ENCODE data around the gene MARCHF6. TPM values are rescaled to one million over a fixed set of nuclear protein-coding genes. Genes with fewer than 3 reads are reported as not detected.

The MARCHF6 gene
- polyA plus RNA-seq, 1 of the 3 experiments (the other 2 are of a cell fraction), result 52.4 TPM

DNA sequence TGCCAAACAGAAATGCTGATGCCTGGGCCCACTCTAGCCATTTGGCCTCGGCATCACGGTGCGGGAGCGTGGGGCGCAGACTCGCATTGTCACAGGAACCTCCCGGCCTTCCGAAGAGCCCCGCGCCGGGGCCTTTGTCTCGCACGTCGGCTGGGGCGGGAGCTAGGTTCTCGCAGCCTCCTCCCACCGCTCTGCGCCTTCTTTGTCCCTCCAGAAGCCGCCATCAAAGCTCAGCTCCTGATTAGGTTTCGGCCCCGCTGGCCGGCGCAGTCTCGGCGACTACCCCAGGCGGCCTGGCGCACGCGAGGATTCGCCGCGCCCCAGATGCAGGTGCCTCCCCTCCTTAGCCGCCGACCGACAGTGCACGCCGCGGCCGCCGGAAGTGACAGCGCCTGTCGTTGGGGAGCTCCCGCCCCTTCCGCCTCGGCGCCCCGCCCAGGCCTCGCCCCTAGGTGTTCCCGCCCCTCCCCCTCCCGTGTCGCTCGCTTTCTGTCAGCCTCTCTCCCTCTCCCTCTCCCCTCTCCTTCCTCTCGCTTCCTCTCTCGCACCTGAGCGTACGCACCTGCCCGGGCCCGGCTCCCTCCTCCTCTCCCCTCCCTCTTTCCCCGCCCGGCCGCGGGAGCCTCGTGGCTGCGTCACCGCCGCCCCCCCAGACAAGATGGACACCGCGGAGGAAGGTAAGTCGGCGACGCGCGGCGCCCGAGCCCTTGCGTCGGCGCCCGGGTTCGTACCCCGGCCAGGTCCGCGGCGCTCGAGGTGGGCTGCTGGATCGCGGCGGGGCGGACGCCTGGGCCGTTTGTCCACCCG is at the start of gene MARCHF6 (continued):
- TF ChIP-seq, protein P1, sequence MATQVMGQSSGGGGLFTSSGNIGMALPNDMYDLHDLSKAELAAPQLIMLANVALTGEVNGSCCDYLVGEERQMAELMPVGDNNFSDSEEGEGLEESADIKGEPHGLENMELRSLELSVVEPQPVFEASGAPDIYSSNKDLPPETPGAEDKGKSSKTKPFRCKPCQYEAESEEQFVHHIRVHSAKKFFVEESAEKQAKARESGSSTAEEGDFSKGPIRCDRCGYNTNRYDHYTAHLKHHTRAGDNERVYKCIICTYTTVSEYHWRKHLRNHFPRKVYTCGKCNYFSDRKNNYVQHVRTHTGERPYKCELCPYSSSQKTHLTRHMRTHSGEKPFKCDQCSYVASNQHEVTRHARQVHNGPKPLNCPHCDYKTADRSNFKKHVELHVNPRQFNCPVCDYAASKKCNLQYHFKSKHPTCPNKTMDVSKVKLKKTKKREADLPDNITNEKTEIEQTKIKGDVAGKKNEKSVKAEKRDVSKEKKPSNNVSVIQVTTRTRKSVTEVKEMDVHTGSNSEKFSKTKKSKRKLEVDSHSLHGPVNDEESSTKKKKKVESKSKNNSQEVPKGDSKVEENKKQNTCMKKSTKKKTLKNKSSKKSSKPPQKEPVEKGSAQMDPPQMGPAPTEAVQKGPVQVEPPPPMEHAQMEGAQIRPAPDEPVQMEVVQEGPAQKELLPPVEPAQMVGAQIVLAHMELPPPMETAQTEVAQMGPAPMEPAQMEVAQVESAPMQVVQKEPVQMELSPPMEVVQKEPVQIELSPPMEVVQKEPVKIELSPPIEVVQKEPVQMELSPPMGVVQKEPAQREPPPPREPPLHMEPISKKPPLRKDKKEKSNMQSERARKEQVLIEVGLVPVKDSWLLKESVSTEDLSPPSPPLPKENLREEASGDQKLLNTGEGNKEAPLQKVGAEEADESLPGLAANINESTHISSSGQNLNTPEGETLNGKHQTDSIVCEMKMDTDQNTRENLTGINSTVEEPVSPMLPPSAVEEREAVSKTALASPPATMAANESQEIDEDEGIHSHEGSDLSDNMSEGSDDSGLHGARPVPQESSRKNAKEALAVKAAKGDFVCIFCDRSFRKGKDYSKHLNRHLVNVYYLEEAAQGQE (IDR thresholded peaks at IDR 0.05; ENCODE audit: low read depth, low read length), result no peak

DNA sequence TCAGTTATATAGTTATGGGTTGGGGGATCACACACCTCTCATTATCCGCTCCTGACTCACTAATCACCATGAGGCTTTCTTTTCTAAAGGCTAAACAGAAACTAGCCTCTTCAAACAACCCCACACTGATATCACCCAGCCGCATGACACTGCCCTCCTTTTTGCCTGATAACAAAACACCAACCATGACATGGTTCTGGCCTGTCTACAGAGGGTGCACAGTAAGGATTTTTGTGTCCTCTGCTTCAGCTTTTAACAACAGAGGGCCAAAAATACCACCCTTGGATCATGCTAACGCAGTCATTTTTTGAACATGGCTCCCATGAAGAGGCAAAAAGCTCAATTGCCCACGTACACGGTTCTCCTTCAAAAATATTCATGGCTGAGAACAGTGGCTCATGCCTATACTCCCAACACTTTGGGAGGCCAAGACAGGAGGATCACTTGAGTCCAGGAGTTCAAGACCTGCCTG is 49.8 kb upstream of the MARCHF6 start:
- Histone ChIP-seq H3K79me2 (ENCODE audit: insufficient read depth) (peaks cover 11% of the 10 kb centered on the region), H3K27ac (ENCODE audit: low read depth in 2 of 2, low read length in 1 of 2) (no peak overlapping the region), H2AFZ (ENCODE audit: low read depth) (no peak overlapping the region), H3K9ac (no peak overlapping the region), H3K9me3 (no peaks in the 10 kb centered on the region), H3K4me1 (ENCODE audit: control insufficient read depth in 1 of 2, insufficient read depth in 2 of 2, low read depth in 1 of 2, low read length in 1 of 2) (peaks cover 0 to 15% of the 10 kb centered on the region in 2 experiments; a peak in 1 of 4 replicates), H4K20me1 (ENCODE audit: insufficient read depth) (no peaks in the 10 kb centered on the region), H3K4me3 (ENCODE audit: low read depth in 2 of 2, low read length in 1 of 2) (no peak overlapping the region), H3K27me3 (ENCODE audit: insufficient read depth) (no peaks in the 10 kb centered on the region), H3K36me3 (replicated peaks in 1 of 2; ENCODE audit: control insufficient read depth in 1 of 2, insufficient read depth in 2 of 2, low read length in 1 of 2) (no peaks in the 10 kb centered on the region), H3F3A (replicated peaks; ENCODE audit: insufficient read depth) (no peaks in the 10 kb centered on the region), H3K9me2 (no peaks in the 10 kb centered on the region), H3K4me2 (no peak overlapping the region)
- POLR2A ChIA-PET, result no interaction called here
- DNase-seq, result no peak
- CTCF ChIA-PET, result interaction anchor here (2.1 kb wide), 1 partner anchor 324 kb away, joined by 6 read pairs; no protein-coding TSS in a partner anchor
- WGBS (ENCODE audit: low lambda C conversion rate), result 88% methylated on average over 5 of the region's 5 CpGs
- TF ChIP-seq, protein P2, sequence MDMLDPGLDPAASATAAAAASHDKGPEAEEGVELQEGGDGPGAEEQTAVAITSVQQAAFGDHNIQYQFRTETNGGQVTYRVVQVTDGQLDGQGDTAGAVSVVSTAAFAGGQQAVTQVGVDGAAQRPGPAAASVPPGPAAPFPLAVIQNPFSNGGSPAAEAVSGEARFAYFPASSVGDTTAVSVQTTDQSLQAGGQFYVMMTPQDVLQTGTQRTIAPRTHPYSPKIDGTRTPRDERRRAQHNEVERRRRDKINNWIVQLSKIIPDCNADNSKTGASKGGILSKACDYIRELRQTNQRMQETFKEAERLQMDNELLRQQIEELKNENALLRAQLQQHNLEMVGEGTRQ (IDR thresholded peaks at IDR 0.05; ENCODE audit: borderline replicate concordance, low read depth, low read length), result no peak

DNA sequence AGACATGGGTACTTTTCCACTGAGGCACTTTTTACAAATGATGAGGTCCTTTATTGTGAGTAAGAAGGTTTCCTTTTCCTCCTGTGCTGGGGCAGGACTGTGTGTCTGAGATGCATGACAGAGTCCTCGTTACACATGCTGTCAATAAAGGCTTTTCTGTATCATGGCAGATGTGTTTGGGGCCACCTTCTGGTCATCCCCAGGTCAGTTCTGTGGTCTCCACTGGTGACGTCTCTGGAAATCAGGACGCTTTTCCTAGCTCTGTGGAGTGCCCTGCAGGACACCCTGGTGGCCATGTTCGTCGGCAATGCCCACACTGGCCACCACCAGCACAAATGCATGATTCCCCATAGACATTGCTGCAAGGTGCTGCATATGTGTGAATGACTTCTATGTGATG is 48.6 kb upstream of the MARCHF6 start:
- no peak overlapping the region for H3K4me2 ChIP-seq
- H3K9ac ChIP-seq, result no peak overlapping the region
- no peaks in the 10 kb centered on the region for H3K36me3 ChIP-seq (replicated peaks in 1 of 2; ENCODE audit: control insufficient read depth in 1 of 2, insufficient read depth in 2 of 2, low read length in 1 of 2)
- peak; percentile 46 for DNase-seq
- H3F3A ChIP-seq (replicated peaks; ENCODE audit: insufficient read depth), result no peaks in the 10 kb centered on the region
- H3K4me1 ChIP-seq (ENCODE audit: control insufficient read depth in 1 of 2, insufficient read depth in 2 of 2, low read depth in 1 of 2, low read length in 1 of 2), result peaks cover 1 to 15% of the 10 kb centered on the region in 2 experiments; a peak in 2 of 4 replicates
- peaks cover 9% of the 10 kb centered on the region for H3K79me2 ChIP-seq (ENCODE audit: insufficient read depth)
- H3K9me3 ChIP-seq, result no peaks in the 10 kb centered on the region
- H3K27ac ChIP-seq (ENCODE audit: low read depth in 2 of 2, low read length in 1 of 2), result no peak overlapping the region
- CTCF ChIA-PET, result interaction anchor here (0.9 to 2.1 kb wide), 5 partner anchors 10 to 323 kb away, joined by 3 to 7 read pairs (median 4); no protein-coding TSS in a partner anchor
- H2AFZ ChIP-seq (ENCODE audit: low read depth), result no peak overlapping the region
- no peaks in the 10 kb centered on the region for H4K20me1 ChIP-seq (ENCODE audit: insufficient read depth)
- no peak overlapping the region for H3K4me3 ChIP-seq (ENCODE audit: low read depth in 2 of 2, low read length in 1 of 2)
- TF ChIP-seq, protein P3, sequence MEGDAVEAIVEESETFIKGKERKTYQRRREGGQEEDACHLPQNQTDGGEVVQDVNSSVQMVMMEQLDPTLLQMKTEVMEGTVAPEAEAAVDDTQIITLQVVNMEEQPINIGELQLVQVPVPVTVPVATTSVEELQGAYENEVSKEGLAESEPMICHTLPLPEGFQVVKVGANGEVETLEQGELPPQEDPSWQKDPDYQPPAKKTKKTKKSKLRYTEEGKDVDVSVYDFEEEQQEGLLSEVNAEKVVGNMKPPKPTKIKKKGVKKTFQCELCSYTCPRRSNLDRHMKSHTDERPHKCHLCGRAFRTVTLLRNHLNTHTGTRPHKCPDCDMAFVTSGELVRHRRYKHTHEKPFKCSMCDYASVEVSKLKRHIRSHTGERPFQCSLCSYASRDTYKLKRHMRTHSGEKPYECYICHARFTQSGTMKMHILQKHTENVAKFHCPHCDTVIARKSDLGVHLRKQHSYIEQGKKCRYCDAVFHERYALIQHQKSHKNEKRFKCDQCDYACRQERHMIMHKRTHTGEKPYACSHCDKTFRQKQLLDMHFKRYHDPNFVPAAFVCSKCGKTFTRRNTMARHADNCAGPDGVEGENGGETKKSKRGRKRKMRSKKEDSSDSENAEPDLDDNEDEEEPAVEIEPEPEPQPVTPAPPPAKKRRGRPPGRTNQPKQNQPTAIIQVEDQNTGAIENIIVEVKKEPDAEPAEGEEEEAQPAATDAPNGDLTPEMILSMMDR (IDR thresholded peaks at IDR 0.05), result peak; percentile 9; the same call in 1 of the 2 replicates
- TF ChIP-seq EP300 (IDR thresholded peaks at IDR 0.05; ENCODE audit: borderline replicate concordance in 1 of 2, low read depth in 1 of 2, low read length in 1 of 2) (no peak), RAD21 (IDR thresholded peaks at IDR 0.05; ENCODE audit: low read length) (peak; percentile 11; the same call in 1 of the 2 replicates)
- 92% methylated on average over 4 of the region's 5 CpGs for WGBS (ENCODE audit: low lambda C conversion rate)
- H3K27me3 ChIP-seq (ENCODE audit: insufficient read depth), result no peaks in the 10 kb centered on the region
- H3K9me2 ChIP-seq, result no peaks in the 10 kb centered on the region
- POLR2A ChIA-PET, result no interaction called here

All from SK-N-SH (cell line).